Small intestine (tissue), 7 donors: Measurements from ENCODE around the gene RAB3D. TPM values are rescaled to one million over a fixed set of nuclear protein-coding genes. Genes with fewer than 3 reads are reported as not detected.
"Not testable (repeated sequence)": the region's sequence is repeated elsewhere in the genome, so short reads cannot be mapped to it uniquely, and the experiment has no call there.

Experiments
- DNase-seq, 2 donors: peaks; one replicate each; pipeline versions ENCODE4 v3.0.0 to v3.0.0-alpha.2; 2013
- FAIRE-seq: peaks from 2 replicates; lab custom pipeline; 2012; peaks lifted over from hg19 to GRCh38; lab: Jason Lieb, UNC
- H3K27ac ChIP-seq, 3 donors: one replicate each; pipeline ENCODE4 v1.5.1; 2013; ENCODE audit warnings: low read length in 2 of 3, mild to moderate bottlenecking in 2 of 3, control low read depth in 1 of 3, inconsistent platforms in 1 of 3, low read depth in 1 of 3, moderate library complexity in 1 of 3
- H3K27me3 ChIP-seq, 3 donors: one replicate each; pipeline ENCODE4 v1.6.1; 2013; ENCODE audit warnings: low read length in 3 of 3, inconsistent platforms in 1 of 3; ENCODE audit not compliant: control insufficient read depth in 3 of 3, insufficient read depth in 3 of 3
- H3K36me3 ChIP-seq, 3 donors: one replicate each; pipeline ENCODE4 v1.6.1; 2013; ENCODE audit warnings: low read length in 3 of 3, inconsistent platforms in 1 of 3, low read depth in 1 of 3, mild to moderate bottlenecking in 1 of 3, moderate library complexity in 1 of 3; ENCODE audit not compliant: control insufficient read depth in 3 of 3, insufficient read depth in 2 of 3
- H3K4me1 ChIP-seq, 3 donors: one replicate each; pipeline ENCODE4 v1.6.1; 2013; ENCODE audit warnings: low read length in 2 of 3, inconsistent platforms in 1 of 3, low read depth in 1 of 3, mild to moderate bottlenecking in 1 of 3, moderate library complexity in 1 of 3; ENCODE audit not compliant: control insufficient read depth in 3 of 3, insufficient read depth in 2 of 3
- H3K4me3 ChIP-seq, 3 donors: one replicate each; pipeline ENCODE4 v1.5.1; 2013; ENCODE audit warnings: low read length in 3 of 3, control low read depth in 1 of 3, inconsistent platforms in 1 of 3, low read depth in 1 of 3, mild to moderate bottlenecking in 1 of 3, moderate library complexity in 1 of 3
- H3K9me3 ChIP-seq, 2 donors: one replicate each; pipeline ENCODE4 v1.6.1; 2013; ENCODE audit warnings: low read depth in 1 of 2, low read length in 1 of 2; ENCODE audit not compliant: control insufficient read depth in 2 of 2, insufficient read depth in 1 of 2
- WGBS, 3 donors: extraction: QIAGEN DNeasy Blood & Tissue Kit; methylation state at CpG; one replicate each; pipeline ENCODE4 v1.1.7; 2013; 5-methylcytosine and 5-hydroxymethylcytosine counted together
- polyA plus RNA-seq, 4 donors: library from polyadenylated mRNA; stranded (reverse) in 3 of 4; unstranded in 1 of 4; fragments of 200-250 nt in 3 of 4; fragments of 120-200 nt in 1 of 4; gene quantifications; one replicate each; pipeline versions ENCODE4 v1.2.1 to v1.2.3, GENCODE V29; 2013
- donor health status: healthy with polysubstance abuse.
- donor health status: control.
- donor health status: control.
- donor health status: Bipolar disorder and iron deficiency.
- donor health status: healthy.

RAB3D gene
- polyA plus RNA-seq, 4 donors = 3.6 to 78.7 (median 9.3) TPM

- peaks cover 0 to 14% (median 6%) of the 10 kb centered on the region in 3 donors for H3K27me3 ChIP-seq
- FAIRE-seq = no peak
- peaks cover 0 to 28% (median 0%) of the 10 kb centered on the region in 3 donors for H3K36me3 ChIP-seq
- 90 to 95% (median 94%) methylated on average over 7 of the region's 7 CpGs for WGBS, 3 donors
- no peak for DNase-seq
- peaks cover 2 to 37% (median 8%) of the 10 kb centered on the region in 3 donors for H3K4me1 ChIP-seq
- H3K9me3 ChIP-seq = no peaks in the 10 kb centered on the region
- no peak overlapping the region for H3K4me3 ChIP-seq
- H3K27ac ChIP-seq = peak overlapping the region in 1 of 3 donors; percentile 93
Observed at GRCh38 chr19:11379857-11380350, 40.4 kb upstream of the RAB3D start.

GRCh38 chr19:11379269-11379845 is 39.9 kb upstream of the RAB3D start:
- FAIRE-seq, H3K9me3 ChIP-seq, H3K4me3 ChIP-seq, H3K27ac ChIP-seq, DNase-seq: not testable (repeated sequence)
- WGBS, 3 donors = 73 to 85% (median 81%) methylated on average over 14 of the region's 14 CpGs
- Histone ChIP-seq H3K27me3 (peaks cover 0 to 14% (median 6%) of the 10 kb centered on the region in 3 donors), H3K36me3 (peaks cover 0 to 28% (median 0%) of the 10 kb centered on the region in 3 donors), H3K4me1 (peaks cover 2 to 34% (median 7%) of the 10 kb centered on the region in 3 donors)

- 55 to 61% (median 59%) methylated on average over 8 of the region's 8 CpGs for WGBS, 3 donors
- no peak for FAIRE-seq
- peak; percentile 15 to 54 for DNase-seq
- Histone ChIP-seq H3K4me3 (no peak overlapping the region), H3K36me3 (peaks cover 0 to 28% (median 0%) of the 10 kb centered on the region in 3 donors), H3K4me1 (peaks cover 0 to 37% (median 8%) of the 10 kb centered on the region in 3 donors), H3K9me3 (no peaks in the 10 kb centered on the region), H3K27ac (no peak overlapping the region), H3K27me3 (peaks cover 0 to 14% (median 5%) of the 10 kb centered on the region in 3 donors)
Observed at GRCh38 chr19:11378319-11379189, 39.1 kb upstream of the RAB3D start.

- H3K4me3 ChIP-seq = no peak overlapping the region
- H3K27ac ChIP-seq = no peak overlapping the region
- FAIRE-seq = no peak
- DNase-seq = no peak
- H3K36me3 ChIP-seq = peaks cover 0 to 28% (median 0%) of the 10 kb centered on the region in 3 donors
- H3K4me1 ChIP-seq = peaks cover 0 to 30% (median 8%) of the 10 kb centered on the region in 3 donors
- peaks cover 0 to 8% (median 0%) of the 10 kb centered on the region in 3 donors for H3K27me3 ChIP-seq
- H3K9me3 ChIP-seq = no peaks in the 10 kb centered on the region
- WGBS, 3 donors = 98% methylated on average over 3 of the region's 3 CpGs
Observed at GRCh38 chr19:11377756-11378155, 38.3 kb upstream of the RAB3D start.

GRCh38 chr19:11377237-11377636 is 37.8 kb upstream of the RAB3D start:
- peak; percentile 27 to 49 for DNase-seq
- Histone ChIP-seq H3K27ac (peak overlapping the region in 2 of 3 donors; percentile 8 to 49), H3K36me3 (peaks cover 0 to 28% (median 0%) of the 10 kb centered on the region in 3 donors), H3K9me3 (no peaks in the 10 kb centered on the region), H3K27me3 (peaks cover 0 to 5% (median 0%) of the 10 kb centered on the region in 3 donors), H3K4me1 (peaks cover 0 to 28% (median 8%) of the 10 kb centered on the region in 3 donors), H3K4me3 (no peak overlapping the region)
- no peak for FAIRE-seq

GRCh38 chr19:11375143-11375948 is 35.9 kb upstream of the RAB3D start:
- Histone ChIP-seq H3K4me3 (peak overlapping the region; percentile 40 to 60 (median 44)), H3K36me3 (peaks cover 0 to 27% (median 0%) of the 10 kb centered on the region in 3 donors), H3K4me1 (peaks cover 0 to 16% (median 4%) of the 10 kb centered on the region in 3 donors), H3K27me3 (no peaks in the 10 kb centered on the region), H3K27ac (peak overlapping the region; percentile 25 to 100 (median 89)), H3K9me3 (no peaks in the 10 kb centered on the region)
- FAIRE-seq = no peak
- WGBS, 3 donors = 8 to 14% (median 12%) methylated on average over 27 of the region's 27 CpGs
- peak in 1 of 2 donors; percentile 55 for DNase-seq

- peak within 1 kb of the TSS; percentile 55 to 74 (median 60) for H3K4me3 ChIP-seq
- WGBS, 3 donors = 0 to 1% (median 0%) methylated on average over 43 to 44 of the region's 44 CpGs
- H3K9me3 ChIP-seq = no peaks in the 10 kb centered on the region
- peak; percentile 99 to 100 for DNase-seq
- peaks cover 0 to 22% (median 0%) of the 10 kb centered on the region in 3 donors for H3K36me3 ChIP-seq
- peak within 1 kb of the TSS; percentile 89 to 100 (median 90) for H3K27ac ChIP-seq
- H3K27me3 ChIP-seq = no peaks in the 10 kb centered on the region
- peak; percentile 82 for FAIRE-seq
- H3K4me1 ChIP-seq = peaks cover 0 to 16% (median 4%) of the 10 kb centered on the region in 3 donors
Observed at GRCh38 chr19:11374433-11375142, 35.1 kb upstream of the RAB3D start, which contains the start of gene SWSAP1. TSS of gene SWSAP1 (plus strand) at chr19:11374666. CDS start at chr19:11374681, 15 bp downstream.
